Measurements from ENCODE around the gene LRRFIP2. TPM values are rescaled to one million over a fixed set of nuclear protein-coding genes. Genes with fewer than 3 reads are reported as not detected.

Gene LRRFIP2
- total and polyA plus RNA-seq, 2 donors (not counting 1 experiment from before 2014, with no cell fraction given) = 83.7 to 149 TPM

- Histone ChIP-seq H3K4me3 (replicated peaks in 1 of 4; ENCODE audit: control extremely low read depth in 1 of 4, insufficient read depth in 1 of 4, low read depth in 3 of 4, low read length in 4 of 4) (no peak overlapping the region), H3K9me3 (ENCODE audit: control insufficient read depth, insufficient read depth, low read depth, low read length) (no peaks in the 10 kb centered on the region), H3K4me1 (ENCODE audit: control insufficient read depth, extremely low read depth, insufficient read depth, low read length) (peaks cover 1% of the 10 kb centered on the region), H2AFZ (ENCODE audit: low read length) (no peak overlapping the region), H3K36me3 (ENCODE audit: control insufficient read depth, insufficient read depth, low read length) (peaks cover 19% of the 10 kb centered on the region), H3K9ac (ENCODE audit: insufficient read depth, low read length) (no peak overlapping the region), H3K27ac (ENCODE audit: insufficient read depth, low read length) (no peak overlapping the region), H3K4me2 (ENCODE audit: extremely low read depth, insufficient read depth, low read length) (no peak overlapping the region), H4K20me1 (ENCODE audit: control insufficient read depth, extremely low read depth, insufficient read depth, low read length) (no peaks in the 10 kb centered on the region), H3K27me3 (ENCODE audit: control insufficient read depth, insufficient read depth, low read length) (no peaks in the 10 kb centered on the region), H3K79me2 (ENCODE audit: control insufficient read depth, insufficient read depth, low read length) (no peaks in the 10 kb centered on the region)
- DNase-seq (ENCODE audit: low read depth in 2 of 2) = no peak
- TF ChIP-seq EZH2 (IDR thresholded peaks at IDR 0.05; ENCODE audit: low read length, missing control alignments) (no peak), CTCF (conservative IDR thresholded peaks at IDR 0.05 in 1 of 2, IDR thresholded peaks at IDR 0.05 in 1 of 2; ENCODE audit: low read depth in 1 of 2, low read length in 2 of 2) (no peak)
These were observed 149.5 kb downstream of the LRRFIP2 start for GRCh38 chr3:37024820-37025405.

GRCh38 chr3:37024092-37024491 lies 150.3 kb downstream of the LRRFIP2 start:
- no peaks in the 10 kb centered on the region for H3K4me1 ChIP-seq (ENCODE audit: control insufficient read depth, extremely low read depth, insufficient read depth, low read length)
- H3K27me3 ChIP-seq (ENCODE audit: control insufficient read depth, insufficient read depth, low read length) = no peaks in the 10 kb centered on the region
- H3K79me2 ChIP-seq (ENCODE audit: control insufficient read depth, insufficient read depth, low read length) = no peaks in the 10 kb centered on the region
- H3K4me3 ChIP-seq (replicated peaks in 1 of 4; ENCODE audit: control extremely low read depth in 1 of 4, insufficient read depth in 1 of 4, low read depth in 3 of 4, low read length in 4 of 4) = no peak overlapping the region
- H3K9ac ChIP-seq (ENCODE audit: insufficient read depth, low read length) = no peak overlapping the region
- H2AFZ ChIP-seq (ENCODE audit: low read length) = no peak overlapping the region
- peaks cover 19% of the 10 kb centered on the region for H3K36me3 ChIP-seq (ENCODE audit: control insufficient read depth, insufficient read depth, low read length)
- no peaks in the 10 kb centered on the region for H3K9me3 ChIP-seq (ENCODE audit: control insufficient read depth, insufficient read depth, low read depth, low read length)
- peak; percentile 16 to 45 for TF ChIP-seq CTCF (conservative IDR thresholded peaks at IDR 0.05 in 1 of 2, IDR thresholded peaks at IDR 0.05 in 1 of 2; ENCODE audit: low read depth in 1 of 2, low read length in 2 of 2)
- no peak for TF ChIP-seq EZH2 (IDR thresholded peaks at IDR 0.05; ENCODE audit: low read length, missing control alignments)
- H3K27ac ChIP-seq (ENCODE audit: insufficient read depth, low read length) = no peak overlapping the region
- peak; percentile 15 to 43 for DNase-seq (ENCODE audit: low read depth in 2 of 2)
- no peak overlapping the region for H3K4me2 ChIP-seq (ENCODE audit: extremely low read depth, insufficient read depth, low read length)
- H4K20me1 ChIP-seq (ENCODE audit: control insufficient read depth, extremely low read depth, insufficient read depth, low read length) = no peaks in the 10 kb centered on the region

- H3K27me3 ChIP-seq (ENCODE audit: control insufficient read depth, insufficient read depth, low read length) = no peaks in the 10 kb centered on the region
- H3K4me1 ChIP-seq (ENCODE audit: control insufficient read depth, extremely low read depth, insufficient read depth, low read length) = no peaks in the 10 kb centered on the region
- no peaks in the 10 kb centered on the region for H4K20me1 ChIP-seq (ENCODE audit: control insufficient read depth, extremely low read depth, insufficient read depth, low read length)
- peaks cover 7% of the 10 kb centered on the region for H3K36me3 ChIP-seq (ENCODE audit: control insufficient read depth, insufficient read depth, low read length)
- no peak overlapping the region for H3K4me2 ChIP-seq (ENCODE audit: extremely low read depth, insufficient read depth, low read length)
- no peak overlapping the region for H3K9ac ChIP-seq (ENCODE audit: insufficient read depth, low read length)
- no peak overlapping the region for H2AFZ ChIP-seq (ENCODE audit: low read length)
- no peak for TF ChIP-seq EZH2 (IDR thresholded peaks at IDR 0.05; ENCODE audit: low read length, missing control alignments)
- TF ChIP-seq CTCF (conservative IDR thresholded peaks at IDR 0.05 in 1 of 2, IDR thresholded peaks at IDR 0.05 in 1 of 2; ENCODE audit: low read depth in 1 of 2, low read length in 2 of 2) = no peak
- no peaks in the 10 kb centered on the region for H3K79me2 ChIP-seq (ENCODE audit: control insufficient read depth, insufficient read depth, low read length)
- no peak for DNase-seq (ENCODE audit: low read depth in 2 of 2)
- no peaks in the 10 kb centered on the region for H3K9me3 ChIP-seq (ENCODE audit: control insufficient read depth, insufficient read depth, low read depth, low read length)
- no peak overlapping the region for H3K4me3 ChIP-seq (replicated peaks in 1 of 4; ENCODE audit: control extremely low read depth in 1 of 4, insufficient read depth in 1 of 4, low read depth in 3 of 4, low read length in 4 of 4)
- H3K27ac ChIP-seq (ENCODE audit: insufficient read depth, low read length) = no peak overlapping the region
These were observed 156.7 kb downstream of the LRRFIP2 start for GRCh38 chr3:37017683-37018082.

Measured in fibroblast of lung (primary cell).